HG02970 (cell line): Measurements from ENCODE around the gene MVB12B.
"Not testable (repeated sequence)": the region's sequence is repeated elsewhere in the genome, so short reads cannot be mapped to it uniquely, and the experiment has no call there.

Experiments
- ATAC-seq: cut with Tn5 transposase; IDR thresholded peaks from one replicate; pipeline ENCODE4 v1.9.1; 2021; ENCODE audit warnings: mild to moderate bottlenecking, moderate library complexity, moderate number of reproducible peaks; ENCODE audit not compliant: unreplicated experiment, low FRiP score

The MVB12B gene

GRCh38 chr9:126326228-126327005, at the start of gene MVB12B:
Gene MVB12B (plus strand): TSS chr9:126326829. CDS start chr9:126326930, 101 bp downstream.
- ATAC-seq, result no peak

GRCh38 chr9:126283799-126284465, 42.7 kb upstream of the MVB12B start:
- no peak for ATAC-seq

GRCh38 chr9:126285652-126286051, 41.0 kb upstream of the MVB12B start:
- ATAC-seq, result not testable (repeated sequence)

- ATAC-seq, result no peak
Measured at GRCh38 chr9:126287166-126287866, 39.3 kb upstream of the MVB12B start.

- ATAC-seq, result no peak
Measured at GRCh38 chr9:126290871-126291270, 35.8 kb upstream of the MVB12B start.

GRCh38 chr9:126291925-126292324, 34.7 kb upstream of the MVB12B start:
- no peak for ATAC-seq

- no peak for ATAC-seq
Measured at GRCh38 chr9:126292736-126293521, 33.7 kb upstream of the MVB12B start.

GRCh38 chr9:126293522-126293889, 33.1 kb upstream of the MVB12B start:
- no peak for ATAC-seq

GRCh38 chr9:126294331-126295081, 32.1 kb upstream of the MVB12B start:
- ATAC-seq, result no peak

- ATAC-seq, result no peak
Measured at GRCh38 chr9:126295082-126295477, 31.5 kb upstream of the MVB12B start.

GRCh38 chr9:126295516-126295915, 31.1 kb upstream of the MVB12B start:
- ATAC-seq, result no peak

- ATAC-seq, result no peak
Measured at GRCh38 chr9:126295936-126296600, 30.6 kb upstream of the MVB12B start.

- ATAC-seq, result no peak
Measured at GRCh38 chr9:126296687-126297086, 29.9 kb upstream of the MVB12B start.

GRCh38 chr9:126297661-126298060, 29.0 kb upstream of the MVB12B start:
- no peak for ATAC-seq

- ATAC-seq, result no peak
Measured at GRCh38 chr9:126298063-126298801, 28.4 kb upstream of the MVB12B start.

- ATAC-seq, result no peak
Measured at GRCh38 chr9:126299706-126300276, 26.8 kb upstream of the MVB12B start.

GRCh38 chr9:126301196-126301595, 25.4 kb upstream of the MVB12B start:
- ATAC-seq, result no peak

GRCh38 chr9:126301985-126302603, 24.5 kb upstream of the MVB12B start:
- no peak for ATAC-seq
